GM12892 (cell line): ENCODE data around the gene LRRC42.
"Not testable (repeated sequence)": the region's sequence is repeated elsewhere in the genome, so short reads cannot be mapped to it uniquely, and the experiment has no call there.

Experiments
- DNase-seq: peaks from one replicate; pipeline ENCODE4 v3.0.0; 2011; ENCODE audit not compliant: insufficient read length
- FAIRE-seq: peaks from 2 replicates; lab custom pipeline; 2011; peaks lifted over from hg19 to GRCh38; lab: Jason Lieb, UNC
- POLR2A ChIP-seq: IDR thresholded peaks from 2 replicates; pipeline ENCODE4 v1.6.1; 2011; ENCODE audit warnings: low read depth, low read length, control low read depth
- POLR2AphosphoS5 ChIP-seq: IDR thresholded peaks from 2 replicates; pipeline ENCODE4 v1.6.1; 2011; ENCODE audit warnings: low read depth, low read length, control low read depth
- TAF1 ChIP-seq: IDR thresholded peaks from 2 replicates; pipeline ENCODE4 v1.6.1; 2011; ENCODE audit warnings: low read depth, mild to moderate bottlenecking, control low read depth, low read length, borderline replicate concordance

Gene LRRC42

GRCh38 chr1:53956308-53957168 is 10.4 kb downstream of the LRRC42 start:
- DNase-seq (no peak), FAIRE-seq (no peak)

GRCh38 chr1:53957194-53957818 is 11.2 kb downstream of the LRRC42 start:
- FAIRE-seq: no peak

More at GRCh38 chr1:53956308-53957168, 10.4 kb downstream of the LRRC42 start:
- no peak for TF ChIP-seq TAF1

GRCh38 chr1:53959664-53960250 is 13.6 kb downstream of the LRRC42 start:
- DNase-seq: no peak
- TF ChIP-seq TAF1 (no peak), POLR2A (no peak), POLR2AphosphoS5 (no peak)
- no peak for FAIRE-seq

More at GRCh38 chr1:53957194-53957818, 11.2 kb downstream of the LRRC42 start:
- TF ChIP-seq POLR2AphosphoS5 (no peak), TAF1 (no peak), POLR2A (no peak)
- no peak for DNase-seq

- FAIRE-seq (no peak), DNase-seq (no peak)
- TF ChIP-seq POLR2A (no peak), TAF1 (no peak), POLR2AphosphoS5 (no peak)
Measured at GRCh38 chr1:53962395-53962794, 16.2 kb downstream of the LRRC42 start.

GRCh38 chr1:53963460-53963859 is 17.3 kb downstream of the LRRC42 start:
- no peak for FAIRE-seq
- DNase-seq: no peak
- no peak for TF ChIP-seq POLR2A
- no peak for TF ChIP-seq POLR2AphosphoS5
- no peak for TF ChIP-seq TAF1

- FAIRE-seq: no peak
- no peak for DNase-seq
- TF ChIP-seq TAF1: no peak
- no peak for TF ChIP-seq POLR2A
- no peak for TF ChIP-seq POLR2AphosphoS5
Measured at GRCh38 chr1:53964109-53964508, 18.0 kb downstream of the LRRC42 start.

GRCh38 chr1:53966794-53967193 is 20.6 kb downstream of the LRRC42 start:
- no peak for DNase-seq
- FAIRE-seq: no peak
- TF ChIP-seq TAF1: no peak
- TF ChIP-seq POLR2A: no peak
- TF ChIP-seq POLR2AphosphoS5: no peak

GRCh38 chr1:53967409-53968124 is 21.4 kb downstream of the LRRC42 start:
- FAIRE-seq: no peak
- TF ChIP-seq POLR2A (no peak), TAF1 (no peak), POLR2AphosphoS5 (no peak)
- no peak for DNase-seq

GRCh38 chr1:53968125-53968513 is 22.0 kb downstream of the LRRC42 start:
- TF ChIP-seq POLR2AphosphoS5 (no peak), TAF1 (no peak), POLR2A (no peak)
- no peak for FAIRE-seq
- DNase-seq: no peak

- FAIRE-seq, DNase-seq: not testable (repeated sequence)
Measured at GRCh38 chr1:53969323-53969722, 23.2 kb downstream of the LRRC42 start.

GRCh38 chr1:53971718-53972117 is 25.6 kb downstream of the LRRC42 start:
- FAIRE-seq: no peak
- TF ChIP-seq TAF1 (no peak), POLR2AphosphoS5 (no peak), POLR2A (no peak)

GRCh38 chr1:53975861-53976260 is 29.7 kb downstream of the LRRC42 start:
- no peak for DNase-seq
- no peak for FAIRE-seq
- TF ChIP-seq POLR2A: no peak
- TF ChIP-seq TAF1: no peak
- TF ChIP-seq POLR2AphosphoS5: no peak

More at GRCh38 chr1:53971718-53972117, 25.6 kb downstream of the LRRC42 start:
- DNase-seq: no peak
